Measurements from ENCODE around the gene GDF2. TPM values are rescaled to one million over a fixed set of nuclear protein-coding genes. Genes with fewer than 3 reads are reported as not detected.

Gene GDF2
- total and polyA plus RNA-seq, 2 of the 4 experiments (the other 2 are of a cell fraction), result under 0.01 TPM; not detected in 1

GRCh38 chr10:47299611-47300428 lies 22.4 kb upstream of the GDF2 start, which contains the start of gene GDF10:
TSS of gene GDF10 (plus strand) at chr10:47300197. CDS start at chr10:47300652, 455 bp downstream.
- no peak for TF ChIP-seq FOS (IDR thresholded peaks at IDR 0.05; ENCODE audit: low read depth, low read length)
- no peak for TF ChIP-seq NFE2L2 (IDR thresholded peaks at IDR 0.05; ENCODE audit: low read depth, low read length)
- TF ChIP-seq RAD21 (IDR thresholded peaks at IDR 0.05; ENCODE audit: low read length), result no peak
- no peak for TF ChIP-seq SMC3 (IDR thresholded peaks at IDR 0.05; ENCODE audit: low read depth, low read length)
- TF ChIP-seq MXI1 (IDR thresholded peaks at IDR 0.05; ENCODE audit: borderline replicate concordance, low read depth, low read length), result no peak
- no peak for TF ChIP-seq BHLHE40 (IDR thresholded peaks at IDR 0.05; ENCODE audit: low read depth, low read length)
- no peak for TF ChIP-seq MAFK (IDR thresholded peaks at IDR 0.05; ENCODE audit: low read depth, low read length)
- no peak for TF ChIP-seq USF2 (IDR thresholded peaks at IDR 0.05; ENCODE audit: low read depth, low read length)
- no peak for TF ChIP-seq RCOR1 (IDR thresholded peaks at IDR 0.05; ENCODE audit: insufficient replicate concordance, low read length)
- no peak for TF ChIP-seq RFX5 (IDR thresholded peaks at IDR 0.05; ENCODE audit: low read depth, low read length)
- no peak for TF ChIP-seq CTCF (conservative IDR thresholded peaks at IDR 0.05; ENCODE audit: low read depth, low read length)
- H2AFZ ChIP-seq (replicated peaks; ENCODE audit: low read length, poor library complexity), result peak within 1 kb of the TSS; percentile 46
- no peak within 1 kb of the TSS for H3K4ac ChIP-seq (ENCODE audit: low read depth, low read length)
- H3K9ac ChIP-seq (ENCODE audit: low read depth, low read length), result no peak within 1 kb of the TSS
- H2AK5ac ChIP-seq (ENCODE audit: low read depth, low read length), result no peak within 1 kb of the TSS
- dilution Hi-C loops (cut with HindIII; ENCODE audit: low sequenced_read_pairs, unreplicated experiment), result no loop called here
- no peaks in the 10 kb centered on the region for H3K36me3 ChIP-seq (ENCODE audit: control insufficient read depth, insufficient read depth, low read length)
- intact Hi-C loops (cut with micrococcal nuclease), result no loop called here
- H3K18ac ChIP-seq (ENCODE audit: low read depth, low read length), result no peak within 1 kb of the TSS
- no peaks in the 10 kb centered on the region for H4K20me1 ChIP-seq (ENCODE audit: insufficient read depth, low read length)
- BruUV-seq (replicated peaks), result no TSS peak
- peak within 1 kb of the TSS; percentile 55; the same call in 1 of the 2 replicates for H3K4me2 ChIP-seq (ENCODE audit: low read depth, low read length)
- ATAC-seq (ENCODE audit: low read depth), result peak; percentile 59
- POLR2A ChIA-PET (ENCODE audit: unreplicated experiment), result no interaction called here
- H3K79me1 ChIP-seq (ENCODE audit: low read depth in 1 of 2, low read length in 2 of 2), result no peaks in the 10 kb centered on the region
- no peak for DNase-seq
- no peak within 1 kb of the TSS for H2BK5ac ChIP-seq (ENCODE audit: low read depth, low read length, poor library complexity, severe bottlenecking)
- no peak within 1 kb of the TSS for H2AK9ac ChIP-seq (replicated peaks; ENCODE audit: low read depth, low read length, poor library complexity)
- no peak within 1 kb of the TSS for H3K56ac ChIP-seq (ENCODE audit: extremely low read depth, insufficient read depth, low read length)
- no peak within 1 kb of the TSS for H2BK120ac ChIP-seq (ENCODE audit: low read depth, low read length)
- in situ Hi-C loops (cut with MboI; ENCODE audit: low sequenced_read_pairs), result loop anchor here (10.0 kb wide), 1 partner anchor 275 kb away; no protein-coding TSS in a partner anchor
- no peak within 1 kb of the TSS for H4K91ac ChIP-seq (ENCODE audit: insufficient read depth, low read depth, low read length)
- no peak within 1 kb of the TSS for H3K27ac ChIP-seq (ENCODE audit: insufficient read depth, low read length)
- CTCF ChIA-PET, result interaction anchor here (0.8 kb wide), 1 partner anchor 12 kb away, joined by 3 read pairs; no protein-coding TSS in a partner anchor
- H3K23ac ChIP-seq (ENCODE audit: low read depth, low read length), result no peak within 1 kb of the TSS
- no peak within 1 kb of the TSS for H4K5ac ChIP-seq (ENCODE audit: low read depth, low read length)
- H3K4me1 ChIP-seq (ENCODE audit: control insufficient read depth, insufficient read depth, low read length), result no peaks in the 10 kb centered on the region; the same call in 1 of the 2 replicates
- no peak within 1 kb of the TSS for H2BK15ac ChIP-seq (ENCODE audit: low read depth, low read length)
- peaks cover 86% of the 10 kb centered on the region for H3K27me3 ChIP-seq (ENCODE audit: control insufficient read depth, insufficient read depth, low read length)
- H3K9me3 ChIP-seq (ENCODE audit: control insufficient read depth, insufficient read depth, low read length), result no peaks in the 10 kb centered on the region
- no peak within 1 kb of the TSS for H4K8ac ChIP-seq (ENCODE audit: low read depth in 2 of 2, low read length in 2 of 2)
- no peaks in the 10 kb centered on the region; the same call in 1 of the 2 replicates for H3K9me1 ChIP-seq (ENCODE audit: insufficient read depth, low read length)
- H3K14ac ChIP-seq (replicated peaks; ENCODE audit: low read depth, low read length), result no peak within 1 kb of the TSS
- H3K4me3 ChIP-seq (ENCODE audit: insufficient read depth, low read depth, low read length), result peak within 1 kb of the TSS; percentile 25; the same call in 1 of the 2 replicates
- 1% methylated on average over 18 of the region's 64 CpGs; no CpG with 5 or more reads in 1 of the 2 experiments for WGBS, 2 experiments (ENCODE audit: extremely low coverage in 2 of 2, insufficient read length in 1 of 2)
- no peak within 1 kb of the TSS for H2BK20ac ChIP-seq (ENCODE audit: low read depth, low read length)
